Neuronal stem cell (in vitro differentiated cells): ENCODE data around the gene LIN28B.

Source experiments
- DNase-seq: peaks from one replicate; pipeline ENCODE4 v3.0.0-alpha.2; 2013; ENCODE audit warnings: low spot score
- H2AFZ ChIP-seq: one replicate; pipeline ENCODE4 v1.6.1; 2013; ENCODE audit warnings: mild to moderate bottlenecking, low read length, inconsistent platforms
- H2AK5ac ChIP-seq: 2 replicates; pipeline ENCODE4 v1.6.1; 2013; ENCODE audit warnings: low read depth, mild to moderate bottlenecking, inconsistent platforms, low read length, moderate library complexity, mixed read lengths
- H2BK120ac ChIP-seq: 2 replicates; pipeline ENCODE4 v1.6.1; 2013; ENCODE audit warnings: low read depth, mild to moderate bottlenecking, inconsistent platforms, low read length, moderate library complexity, mixed read lengths
- H2BK12ac ChIP-seq: one replicate; pipeline ENCODE4 v1.6.1; 2013; ENCODE audit warnings: low read length, inconsistent platforms
- H2BK15ac ChIP-seq: 2 replicates; pipeline ENCODE4 v1.6.1; 2013; ENCODE audit warnings: mild to moderate bottlenecking, low read length, inconsistent platforms, mixed read lengths
- H2BK5ac ChIP-seq: one replicate; pipeline ENCODE4 v1.6.1; 2013; ENCODE audit warnings: inconsistent platforms, mild to moderate bottlenecking, low read length, moderate library complexity
- H3K14ac ChIP-seq: one replicate; pipeline ENCODE4 v1.6.1; 2013; ENCODE audit warnings: low read length, inconsistent platforms
- H3K18ac ChIP-seq: 2 replicates; pipeline ENCODE4 v1.6.1; 2013; ENCODE audit warnings: low read length, inconsistent platforms
- H3K23ac ChIP-seq: 2 replicates; pipeline ENCODE4 v1.6.1; 2013; ENCODE audit warnings: low read depth, mild to moderate bottlenecking, mixed read lengths, low read length, inconsistent platforms; ENCODE audit not compliant: poor library complexity
- H3K27ac ChIP-seq: replicated peaks from 3 replicates; pipeline ENCODE4 v1.5.1; 2013; ENCODE audit warnings: low read length, inconsistent platforms
- H3K27me3 ChIP-seq, 3 experiments: 2 replicates each; pipeline ENCODE4 v1.6.1; 2013; ENCODE audit warnings: low read length in 3 of 3, mild to moderate bottlenecking in 2 of 3, inconsistent platforms in 1 of 3, low read depth in 1 of 3, mixed read lengths in 1 of 3, moderate library complexity in 1 of 3; ENCODE audit not compliant: control insufficient read depth in 3 of 3, insufficient read depth in 3 of 3
- H3K36me3 ChIP-seq, 2 donors: replicated peaks in 1 of 2; 2 replicates each; pipeline ENCODE4 v1.6.1; 2013; ENCODE audit warnings: low read length in 2 of 2; ENCODE audit not compliant: control insufficient read depth in 2 of 2, insufficient read depth in 2 of 2
- H3K4ac ChIP-seq: 2 replicates; pipeline ENCODE4 v1.6.1; 2013; ENCODE audit warnings: inconsistent platforms, mild to moderate bottlenecking, low read length, moderate library complexity
- H3K4me1 ChIP-seq, 2 donors: 1 replicate in 1 of 2; 2 replicates in 1 of 2; pipeline ENCODE4 v1.6.1; 2013; ENCODE audit warnings: low read length in 2 of 2, low read depth in 1 of 2; ENCODE audit not compliant: control insufficient read depth in 2 of 2, insufficient read depth in 1 of 2
- H3K4me2 ChIP-seq: one replicate; pipeline ENCODE4 v1.6.1; 2013; ENCODE audit warnings: mild to moderate bottlenecking, low read length, inconsistent platforms; ENCODE audit not compliant: insufficient read depth, poor library complexity, severe bottlenecking
- H3K4me3 ChIP-seq, 2 donors: 2 replicates each; pipeline ENCODE4 v1.5.1; 2013; ENCODE audit warnings: low read length in 2 of 2, mild to moderate bottlenecking in 2 of 2, inconsistent platforms in 1 of 2, moderate library complexity in 1 of 2
- H3K79me1 ChIP-seq: one replicate; pipeline ENCODE4 v1.6.1; 2013; ENCODE audit warnings: low read depth, mild to moderate bottlenecking, inconsistent platforms, low read length, moderate library complexity
- H3K9ac ChIP-seq: one replicate; pipeline ENCODE4 v1.6.1; 2013; ENCODE audit warnings: mild to moderate bottlenecking, low read depth, low read length, inconsistent platforms; ENCODE audit not compliant: poor library complexity
- H3K9me3 ChIP-seq, 2 donors: replicated peaks in 1 of 2; 2 replicates each; pipeline versions ENCODE3 to v1.6.1; 2013; ENCODE audit warnings: low read length in 2 of 2, mild to moderate bottlenecking in 2 of 2, inconsistent platforms in 1 of 2, low read depth in 1 of 2, mixed read lengths in 1 of 2, moderate library complexity in 1 of 2; ENCODE audit not compliant: control insufficient read depth in 2 of 2, insufficient read depth in 1 of 2
- H4K8ac ChIP-seq: one replicate; pipeline ENCODE4 v1.6.1; 2013; ENCODE audit warnings: low read depth, mild to moderate bottlenecking, inconsistent platforms, low read length, moderate library complexity
- H4K91ac ChIP-seq: one replicate; pipeline ENCODE4 v1.6.1; 2013; ENCODE audit warnings: low read length, low read depth, mild to moderate bottlenecking, inconsistent platforms; ENCODE audit not compliant: poor library complexity
- WGBS, 2 donors: extraction: QIAGEN DNeasy Blood & Tissue Kit; methylation state at CpG; one replicate each; pipeline ENCODE4 v1.1.7; 2013; ENCODE audit warnings: missing lambda C conversion rate in 2 of 2, mixed read lengths in 1 of 2; ENCODE audit not compliant: insufficient read length in 2 of 2, insufficient replicate concordance in 1 of 2; ENCODE audit errors: extremely low coverage in 2 of 2; 5-methylcytosine and 5-hydroxymethylcytosine counted together

Gene LIN28B

DNA sequence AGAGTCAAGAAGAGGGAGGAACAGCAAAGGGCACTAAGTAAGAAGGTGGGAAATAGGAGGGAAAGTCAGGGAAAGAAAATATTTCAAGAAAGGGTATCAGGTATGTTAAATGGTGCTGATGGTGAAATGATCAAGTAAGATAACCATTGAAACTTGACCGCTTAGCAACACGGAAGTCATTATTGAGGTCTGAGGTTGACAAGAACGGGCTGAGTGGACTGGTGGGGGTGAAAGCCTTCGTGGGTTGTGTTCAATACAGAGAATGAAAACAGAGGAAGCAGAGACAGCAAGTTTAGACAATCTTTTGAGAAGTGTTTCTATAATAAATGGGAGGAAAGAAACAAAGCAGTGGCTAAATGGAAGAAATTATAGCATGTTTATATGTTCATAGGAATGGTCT is 72.0 kb downstream of the LIN28B start:
- Histone ChIP-seq H4K91ac (no peak overlapping the region), H3K9ac (no peak overlapping the region)

GRCh38 chr6:105029581-105029980 is 72.7 kb downstream of the LIN28B start:
- Histone ChIP-seq H3K4me1 (peaks cover 1 to 11% of the 10 kb centered on the region in 2 donors), H3K27ac (peak overlapping the region; percentile 10), H3K79me1 (peaks cover 2% of the 10 kb centered on the region), H3K14ac (no peak overlapping the region), H3K18ac (no peak overlapping the region), H2BK5ac (no peak overlapping the region), H3K23ac (no peak overlapping the region), H2BK12ac (no peak overlapping the region), H3K36me3 (peaks cover 0 to 65% of the 10 kb centered on the region in 2 donors), H3K27me3 (no peaks in the 10 kb centered on the region), H3K4me2 (no peak overlapping the region), H3K4me3 (no peak overlapping the region), H2AFZ (no peak overlapping the region), H2BK120ac (no peak overlapping the region), H3K9me3 (peaks cover 0 to 4% of the 10 kb centered on the region in 2 donors), H3K4ac (no peak overlapping the region), H4K91ac (no peak overlapping the region), H4K8ac (no peak overlapping the region), H3K9ac (no peak overlapping the region), H2BK15ac (no peak overlapping the region), H2AK5ac (no peak overlapping the region)
- DNase-seq = no peak
- 100% methylated on average over 1 of the region's 2 CpGs; no CpG with 5 or more reads in 1 of the 2 donors for WGBS, 2 donors

More for the DNA sequence above, 72.0 kb downstream of the LIN28B start:
- no peak overlapping the region for H2BK5ac ChIP-seq
- DNase-seq = no peak
- no peak overlapping the region for H3K4me2 ChIP-seq
- H2BK12ac ChIP-seq = no peak overlapping the region
- no peak overlapping the region for H3K4me3 ChIP-seq
- H3K79me1 ChIP-seq = peaks cover 2% of the 10 kb centered on the region
- no peak overlapping the region for H2AFZ ChIP-seq
- H2BK15ac ChIP-seq = no peak overlapping the region
- no peak overlapping the region for H3K14ac ChIP-seq
- no peak overlapping the region for H3K4ac ChIP-seq
- WGBS, 2 donors = no CpG with 5 or more reads among the region's 4 CpGs
- no peak overlapping the region for H3K27ac ChIP-seq
- H3K18ac ChIP-seq = no peak overlapping the region
- H3K9me3 ChIP-seq = peaks cover 0 to 4% of the 10 kb centered on the region in 2 donors
- H2AK5ac ChIP-seq = no peak overlapping the region
- no peaks in the 10 kb centered on the region for H3K27me3 ChIP-seq
- H3K4me1 ChIP-seq = peaks cover 1 to 5% of the 10 kb centered on the region in 2 donors
- H3K23ac ChIP-seq = no peak overlapping the region
- no peak overlapping the region for H4K8ac ChIP-seq
- no peak overlapping the region for H2BK120ac ChIP-seq
- peaks cover 0 to 65% of the 10 kb centered on the region in 2 donors for H3K36me3 ChIP-seq

- Histone ChIP-seq H3K4ac (no peak overlapping the region), H3K27ac (peak overlapping the region; percentile 66), H3K36me3 (peaks cover 0 to 33% of the 10 kb centered on the region in 2 donors), H2BK120ac (no peak overlapping the region), H3K4me3 (no peak overlapping the region), H2BK12ac (no peak overlapping the region), H3K9me3 (no peaks in the 10 kb centered on the region), H4K91ac (no peak overlapping the region), H3K27me3 (no peaks in the 10 kb centered on the region), H2BK15ac (no peak overlapping the region), H3K9ac (no peak overlapping the region), H2BK5ac (no peak overlapping the region), H3K18ac (no peak overlapping the region), H3K4me2 (no peak overlapping the region), H2AK5ac (no peak overlapping the region), H3K23ac (no peak overlapping the region), H3K79me1 (peaks cover 2% of the 10 kb centered on the region), H3K14ac (no peak overlapping the region), H3K4me1 (peaks cover 7 to 35% of the 10 kb centered on the region in 2 donors), H4K8ac (no peak overlapping the region), H2AFZ (no peak overlapping the region)
- DNase-seq = no peak
- no CpG with 5 or more reads among the region's 1 CpG for WGBS, 2 donors
These were observed 77.6 kb downstream of the LIN28B start for GRCh38 chr6:105034470-105034869.

DNA sequence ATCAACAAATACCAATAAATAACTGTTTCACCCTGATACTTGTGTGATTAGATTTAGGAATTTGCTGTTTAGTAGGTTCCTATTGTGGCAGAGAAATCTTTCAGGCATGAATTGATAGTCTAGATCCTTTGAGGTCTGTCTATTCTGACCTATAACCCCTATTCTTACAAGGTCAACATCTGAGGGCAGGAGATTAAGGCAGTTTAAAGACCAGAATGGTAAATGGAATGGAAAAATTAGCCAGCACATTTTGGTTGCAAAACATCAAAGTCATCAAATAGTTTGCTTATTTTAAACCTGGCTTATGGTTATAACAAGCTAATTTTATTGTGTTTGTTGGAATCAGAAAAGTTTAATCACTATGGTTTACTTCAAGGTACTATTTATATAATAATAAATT is 78.4 kb downstream of the LIN28B start:
- H3K4me1 ChIP-seq = peaks cover 7 to 35% of the 10 kb centered on the region in 2 donors
- H3K4me3 ChIP-seq = no peak overlapping the region
- H2BK120ac ChIP-seq = no peak overlapping the region
- H3K79me1 ChIP-seq = peaks cover 2% of the 10 kb centered on the region
- H3K27me3 ChIP-seq = no peaks in the 10 kb centered on the region
- no peak overlapping the region for H2AK5ac ChIP-seq
- H3K36me3 ChIP-seq = peaks cover 0 to 24% of the 10 kb centered on the region in 2 donors
- peak; percentile 74 for DNase-seq
- no peak overlapping the region for H2BK5ac ChIP-seq
- no peak overlapping the region for H3K14ac ChIP-seq
- H3K18ac ChIP-seq = no peak overlapping the region
- H4K91ac ChIP-seq = no peak overlapping the region
- no peak overlapping the region for H2BK12ac ChIP-seq
- H3K4me2 ChIP-seq = no peak overlapping the region
- no peak overlapping the region for H3K27ac ChIP-seq
- H3K9me3 ChIP-seq = no peaks in the 10 kb centered on the region
- H3K23ac ChIP-seq = no peak overlapping the region
- no peak overlapping the region for H4K8ac ChIP-seq
- H2BK15ac ChIP-seq = no peak overlapping the region
- H2AFZ ChIP-seq = no peak overlapping the region
- no peak overlapping the region for H3K9ac ChIP-seq
- H3K4ac ChIP-seq = no peak overlapping the region
